Ovary (tissue), 9 donors: ENCODE data around the gene MYO5B. TPM values are rescaled to one million over a fixed set of nuclear protein-coding genes. Genes with fewer than 3 reads are reported as not detected.

Experiments used
- DNase-seq, 5 donors: peaks; one replicate each; pipeline ENCODE4 v3.0.0-alpha.2; 2019 to 2020
- H3K27ac ChIP-seq, 2 donors: fragments of 200-600 bp; one replicate each; pipeline versions ENCODE4 v1.5.1 to v1.8.0; 2019 to 2022
- H3K27me3 ChIP-seq: fragments of 200-600 bp; one replicate; pipeline ENCODE4 v1.8.0; 2022
- H3K36me3 ChIP-seq: fragments of 200-600 bp; sonication (generic); one replicate; pipeline ENCODE4 v1.5.1; 2019
- H3K4me1 ChIP-seq: one replicate; pipeline ENCODE4 v1.8.1; 2013; ENCODE audit warnings: mild to moderate bottlenecking, moderate library complexity; ENCODE audit not compliant: insufficient read depth
- H3K4me3 ChIP-seq: fragments of 200-600 bp; sonication (generic); one replicate; pipeline ENCODE4 v1.5.1; 2017
- H3K9me3 ChIP-seq, 2 donors: fragments of 200-600 bp in 1 of 2; sonication (generic) in 1 of 2; one replicate each; pipeline versions ENCODE4 v1.5.1 to v1.8.1; 2013 to 2019; ENCODE audit warnings: mild to moderate bottlenecking in 1 of 2, moderate library complexity in 1 of 2
- CTCF ChIP-seq, 3 donors: fragments of 450-650 bp in 2 of 3; fragments of 200-600 bp in 1 of 3; IDR thresholded peaks; one replicate each; pipeline versions ENCODE4 v1.5.1 to v1.8.0; 2016 to 2022; ENCODE audit warnings: antibody characterized with exemption in 3 of 3, mild to moderate bottlenecking in 1 of 3
- EP300 ChIP-seq: sonication (generic); formaldehyde crosslinking; IDR thresholded peaks from one replicate; pipeline ENCODE4 v1.6.1; 2017; ENCODE audit warnings: antibody characterized with exemption
- POLR2A ChIP-seq: fragments of 450-650 bp; IDR thresholded peaks from one replicate; pipeline ENCODE4 v1.6.1; 2017; ENCODE audit warnings: antibody characterized with exemption, mild to moderate bottlenecking, moderate library complexity
- WGBS, 3 donors: extraction: QIAGEN DNeasy Blood & Tissue Kit in 1 of 3; methylation state at CpG; one replicate each; pipeline versions ENCODE4 v1.1.5 to v1.1.7; 2013 to 2017; 5-methylcytosine and 5-hydroxymethylcytosine counted together
- intact Hi-C, 4 donors: fragments of 100-400 bp; cut with DNase I; formaldehyde crosslinking; loops; one replicate each; pipeline versions ENCODE4 v1.11.0 to v1.15.1; 2022 to 2023
- polyA plus RNA-seq, 2 donors: library from polyadenylated mRNA; stranded (reverse); fragments of 200-250 nt in 1 of 2; fragments of 350-450 nt in 1 of 2; fragmentation: Illumina TruSeq in 1 of 2; extraction: RNeasy Lipid Tissue Mini Kit (QIAGEN cat#74804) in 1 of 2; gene quantifications; one replicate each; pipeline ENCODE4 v1.2.3, GENCODE V29; 2013 to 2014
- total RNA-seq, 7 donors: library from RNA; depleted of rRNA in 2 of 7; stranded (reverse); fragments of >200 nt in 2 of 7; fragmentation: NEBNext Ultra II Directional in 3 of 7; extraction: Animal tissue kit (Norgen Biotek cat#: 25700) in 3 of 7; gene quantifications; one replicate each; pipeline versions ENCODE4 v1.1.0 to v1.2.4, GENCODE V29; 2016 to 2023
- donor health status: DM: no; HTN: no; CAD: no; lungs with moderate emphysema.
- donor health status: DM: no; HTN: no; CAD: no.
- donor health status: Bipolar disorder and iron deficiency.
- donor health status: DM: yes; HTN: yes; CAD: no.
- donor health status: DM: no; HTN: no; CAD: no.
- donor health status: DM: yes; HTN: yes; CAD: no.

Gene MYO5B
- total and polyA plus RNA-seq, 9 donors, result 0.25 to 25.5 (median 1.5) TPM

GRCh38 chr18:50065527-50065926 lies 129.4 kb downstream of the MYO5B start:
- Histone ChIP-seq H3K4me1 (no peaks in the 10 kb centered on the region), H3K27ac (no peak overlapping the region), H3K9me3 (no peaks in the 10 kb centered on the region), H3K27me3 (no peaks in the 10 kb centered on the region), H3K4me3 (no peak overlapping the region), H3K36me3 (no peaks in the 10 kb centered on the region)
- intact Hi-C loops, result no loop called here
- no peak for DNase-seq
- WGBS, 3 donors, result 86 to 91% (median 89%) methylated on average over 4 of the region's 4 CpGs
- TF ChIP-seq EP300 (no peak), CTCF (IDR thresholded peaks at IDR 0.05) (no peak), POLR2A (no peak)

GRCh38 chr18:50065039-50065438 lies 129.9 kb downstream of the MYO5B start:
- 84 to 87% (median 86%) methylated on average over 3 of the region's 3 CpGs for WGBS, 3 donors
- no peak overlapping the region for H3K4me3 ChIP-seq
- no peak for DNase-seq
- H3K27ac ChIP-seq, result no peak overlapping the region
- TF ChIP-seq POLR2A (no peak), EP300 (no peak), CTCF (IDR thresholded peaks at IDR 0.05) (no peak)
- no peaks in the 10 kb centered on the region for H3K36me3 ChIP-seq
- intact Hi-C loops, result no loop called here
- no peaks in the 10 kb centered on the region for H3K4me1 ChIP-seq
- H3K9me3 ChIP-seq, result no peaks in the 10 kb centered on the region
- H3K27me3 ChIP-seq, result no peaks in the 10 kb centered on the region

GRCh38 chr18:50061876-50062517 lies 132.9 kb downstream of the MYO5B start:
- WGBS, 3 donors, result 21 to 47% (median 23%) methylated on average over 4 of the region's 4 CpGs
- Histone ChIP-seq H3K4me3 (no peak overlapping the region), H3K27me3 (no peaks in the 10 kb centered on the region), H3K9me3 (no peaks in the 10 kb centered on the region), H3K27ac (no peak overlapping the region), H3K36me3 (no peaks in the 10 kb centered on the region), H3K4me1 (no peaks in the 10 kb centered on the region)
- intact Hi-C loops, result no loop called here
- DNase-seq, result peak in 1 of 5 donors; percentile 34
- TF ChIP-seq CTCF (IDR thresholded peaks at IDR 0.05), result no peak
- TF ChIP-seq EP300, result no peak
- TF ChIP-seq POLR2A, result no peak

- intact Hi-C loops, result no loop called here
- no peak for DNase-seq
- no peak overlapping the region for H3K27ac ChIP-seq
- WGBS, 3 donors, result 90 to 95% (median 93%) methylated on average over 2 of the region's 2 CpGs
- no peaks in the 10 kb centered on the region for H3K9me3 ChIP-seq
- H3K27me3 ChIP-seq, result no peaks in the 10 kb centered on the region
- H3K36me3 ChIP-seq, result no peaks in the 10 kb centered on the region
- TF ChIP-seq POLR2A (no peak), CTCF (IDR thresholded peaks at IDR 0.05) (no peak), EP300 (no peak)
- H3K4me3 ChIP-seq, result no peak overlapping the region
- H3K4me1 ChIP-seq, result no peaks in the 10 kb centered on the region
These were observed 134.1 kb downstream of the MYO5B start for GRCh38 chr18:50060822-50061221.
